Epithelial cell of esophagus (primary cell): ENCODE data around the gene DYNC1I1.

Experiments
- DNase-seq: peaks from one replicate; pipeline ENCODE4 v3.0.0; 2010; ENCODE audit warnings: low read depth
- H3K4me3 ChIP-seq: 2 replicates; pipeline ENCODE4 v1.5.1; 2011; ENCODE audit warnings: mild to moderate bottlenecking, low read length, control low read depth
- TF ChIP-seq, protein P1 (sequence below): IDR thresholded peaks from 2 replicates; pipeline ENCODE4 v1.5.1; 2011; ENCODE audit warnings: low read depth, mild to moderate bottlenecking, low read length, control low read depth, inconsistent platforms; ENCODE audit not compliant: insufficient read depth; ENCODE audit errors: missing control alignments

DYNC1I1 gene

DNA sequence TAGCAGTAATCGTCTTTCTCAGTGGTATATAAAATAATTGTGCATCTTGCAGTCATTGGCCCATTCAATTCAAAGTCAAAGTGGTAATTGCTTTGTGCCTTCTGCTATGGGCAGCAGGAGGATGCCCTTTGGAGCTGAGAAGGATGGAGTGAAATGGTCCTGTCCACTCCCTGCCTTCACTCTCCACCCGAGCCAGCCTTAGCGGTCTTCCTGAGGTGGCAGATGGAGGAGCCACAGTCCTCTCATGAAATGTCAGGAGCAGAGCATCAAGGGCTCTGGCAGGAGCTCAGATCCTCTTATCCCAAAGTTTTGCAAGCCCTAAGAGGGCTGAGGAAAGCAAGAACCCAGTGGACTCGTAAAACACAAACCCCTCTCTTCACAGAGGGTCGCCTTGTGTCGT is 199.4 kb downstream of the DYNC1I1 start:
- no peak for DNase-seq
- H3K4me3 ChIP-seq, result no peak overlapping the region
- TF ChIP-seq, protein P1, sequence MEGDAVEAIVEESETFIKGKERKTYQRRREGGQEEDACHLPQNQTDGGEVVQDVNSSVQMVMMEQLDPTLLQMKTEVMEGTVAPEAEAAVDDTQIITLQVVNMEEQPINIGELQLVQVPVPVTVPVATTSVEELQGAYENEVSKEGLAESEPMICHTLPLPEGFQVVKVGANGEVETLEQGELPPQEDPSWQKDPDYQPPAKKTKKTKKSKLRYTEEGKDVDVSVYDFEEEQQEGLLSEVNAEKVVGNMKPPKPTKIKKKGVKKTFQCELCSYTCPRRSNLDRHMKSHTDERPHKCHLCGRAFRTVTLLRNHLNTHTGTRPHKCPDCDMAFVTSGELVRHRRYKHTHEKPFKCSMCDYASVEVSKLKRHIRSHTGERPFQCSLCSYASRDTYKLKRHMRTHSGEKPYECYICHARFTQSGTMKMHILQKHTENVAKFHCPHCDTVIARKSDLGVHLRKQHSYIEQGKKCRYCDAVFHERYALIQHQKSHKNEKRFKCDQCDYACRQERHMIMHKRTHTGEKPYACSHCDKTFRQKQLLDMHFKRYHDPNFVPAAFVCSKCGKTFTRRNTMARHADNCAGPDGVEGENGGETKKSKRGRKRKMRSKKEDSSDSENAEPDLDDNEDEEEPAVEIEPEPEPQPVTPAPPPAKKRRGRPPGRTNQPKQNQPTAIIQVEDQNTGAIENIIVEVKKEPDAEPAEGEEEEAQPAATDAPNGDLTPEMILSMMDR, result no peak

DNA sequence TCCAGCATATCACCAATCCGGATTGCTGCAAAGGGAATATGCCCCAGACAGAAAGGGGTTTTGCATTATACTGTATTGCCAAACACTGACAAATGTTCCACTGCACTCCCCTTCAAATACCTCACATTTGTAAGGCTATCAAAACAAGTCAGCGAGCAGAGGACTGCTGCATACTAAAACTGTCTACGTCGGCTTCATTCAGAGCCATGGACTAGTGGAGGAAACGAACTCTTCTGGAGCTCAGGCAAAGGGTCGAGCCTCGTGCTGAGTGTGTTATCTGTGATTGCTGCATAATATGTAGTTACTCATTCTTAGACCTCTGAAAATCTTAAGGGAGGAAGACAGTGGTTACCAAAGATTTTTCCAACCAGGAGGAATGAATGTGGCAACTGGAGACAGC is 200.2 kb downstream of the DYNC1I1 start:
- DNase-seq, result no peak
- no peak overlapping the region for H3K4me3 ChIP-seq
- TF ChIP-seq, protein P1, result no peak

DNA sequence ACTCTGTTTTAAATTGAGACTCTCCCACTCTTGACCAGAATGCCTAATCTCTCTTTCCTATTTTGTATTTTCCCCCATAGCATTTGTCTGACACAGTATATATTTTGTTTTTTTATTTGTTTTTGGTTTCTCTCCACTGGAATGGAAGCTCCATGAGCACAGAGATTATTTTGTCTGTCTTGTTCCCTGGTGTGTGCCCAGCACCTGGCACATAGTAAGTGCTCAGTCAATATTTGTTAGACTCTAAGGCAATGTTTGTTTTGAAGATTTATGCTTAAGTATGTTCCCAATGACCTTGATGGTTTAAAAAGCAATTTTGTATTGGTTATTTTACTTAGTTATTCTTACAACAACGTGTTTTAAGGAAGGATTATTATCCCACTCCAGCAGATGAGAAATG is 201.8 kb downstream of the DYNC1I1 start:
- no peak overlapping the region for H3K4me3 ChIP-seq
- DNase-seq, result no peak
- TF ChIP-seq, protein P1, result no peak

DNA sequence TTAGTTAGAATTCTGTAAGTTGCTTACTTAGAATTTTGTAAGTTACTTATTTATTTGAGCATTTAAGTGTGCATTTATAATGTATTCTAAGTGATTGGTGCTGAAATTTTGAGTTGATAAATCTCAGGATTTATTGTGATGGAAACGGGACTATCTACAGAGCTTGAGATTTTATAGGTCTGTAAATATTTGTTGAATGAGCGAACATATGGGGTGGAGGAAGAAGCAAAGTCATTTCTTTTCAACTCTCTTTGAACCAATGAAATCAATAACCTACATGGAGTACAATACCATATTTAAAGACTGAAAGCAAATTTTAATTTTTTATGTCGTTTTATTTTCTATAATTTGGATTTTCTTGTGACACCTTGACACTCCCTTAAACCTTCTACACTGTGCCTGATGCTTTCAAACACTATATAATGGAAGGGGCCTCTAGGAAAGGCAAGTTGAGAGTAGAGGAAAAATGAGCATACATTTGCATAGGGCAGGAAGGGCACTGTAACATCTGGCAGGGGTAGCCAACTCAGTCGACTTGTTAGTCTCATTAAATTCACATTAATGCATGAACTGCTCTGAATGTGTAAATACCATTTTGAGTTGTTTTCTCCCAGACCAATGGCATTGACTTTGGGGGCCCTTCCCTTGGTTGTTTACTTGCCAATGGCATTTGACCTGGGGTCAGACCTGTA is 204.2 kb downstream of the DYNC1I1 start:
- DNase-seq, result no peak
- H3K4me3 ChIP-seq, result no peak overlapping the region
- TF ChIP-seq, protein P1, result no peak

DNA sequence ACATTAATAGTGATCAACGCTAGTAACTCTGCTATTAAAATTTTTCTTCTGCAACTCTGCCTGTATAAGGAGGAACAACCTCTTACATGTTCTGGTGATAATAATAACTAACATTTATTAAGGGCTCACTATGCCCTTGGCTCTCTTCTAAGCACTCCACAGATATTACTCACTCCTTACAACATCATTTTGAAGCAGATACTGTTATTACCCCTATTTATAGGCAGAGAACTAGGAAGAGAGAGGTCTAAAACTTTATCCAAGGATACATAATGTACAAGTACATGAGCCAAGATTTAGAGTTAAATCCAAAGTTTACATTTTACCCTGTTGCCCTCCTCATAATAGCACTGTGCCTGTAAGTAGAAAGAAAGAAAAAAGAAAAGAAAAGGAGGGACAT is 205.6 kb downstream of the DYNC1I1 start:
- TF ChIP-seq, protein P1, result no peak
- H3K4me3 ChIP-seq, result no peak overlapping the region
- DNase-seq, result no peak

DNA sequence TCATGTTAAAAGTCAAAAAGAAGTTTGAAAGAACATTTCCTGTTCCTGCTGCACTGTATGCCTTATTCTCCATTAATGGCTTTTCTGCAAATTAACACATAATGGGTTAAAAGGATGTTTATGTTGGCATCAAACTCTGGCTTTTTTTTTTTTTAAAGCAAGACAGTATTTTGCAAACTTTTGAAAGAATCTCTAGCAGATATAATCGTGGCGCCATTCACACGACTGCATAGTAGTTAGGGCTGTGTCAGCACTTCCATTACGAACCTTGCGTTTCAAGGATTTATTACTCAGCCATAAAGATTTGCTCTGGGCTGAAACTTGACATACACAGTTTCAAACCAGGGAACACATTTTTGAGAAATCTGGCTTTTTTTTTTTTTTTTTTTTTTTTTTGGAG is 207.8 kb downstream of the DYNC1I1 start:
- no peak for DNase-seq
- TF ChIP-seq, protein P1, result no peak
- H3K4me3 ChIP-seq, result no peak overlapping the region

DNA sequence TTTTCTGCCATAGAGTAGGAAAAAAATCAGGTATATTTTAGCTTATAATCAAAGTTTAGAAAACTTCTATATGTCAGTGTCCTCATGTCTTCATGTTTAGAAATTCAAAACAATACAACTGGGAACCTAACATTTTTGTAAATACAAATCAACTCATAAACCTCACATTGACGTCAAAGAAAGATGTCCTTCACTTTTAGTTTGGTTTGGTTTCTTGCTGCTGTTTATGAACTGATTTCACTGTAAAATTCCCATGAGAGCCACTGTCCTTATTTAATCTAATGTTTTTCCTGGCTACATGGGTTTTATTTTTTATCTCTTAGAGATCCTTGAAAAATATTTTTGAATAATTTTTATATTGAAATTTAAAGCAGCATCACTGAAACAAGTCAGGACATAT is 208.4 kb downstream of the DYNC1I1 start:
- TF ChIP-seq, protein P1, result no peak
- H3K4me3 ChIP-seq, result no peak overlapping the region
- DNase-seq, result no peak
